ENCODE results near the gene RBMS3. TPM values are rescaled to one million over a fixed set of nuclear protein-coding genes. Genes with fewer than 3 reads are reported as not detected.

The RBMS3 gene
- total and polyA plus RNA-seq, 2 of the 13 experiments (the other 11 are each of a cell fraction or from before 2014, with no cell fraction given) = not detected

GRCh38 chr3:29544701-29545363 lies 264.0 kb downstream of the RBMS3 start (continued):
- TF ChIP-seq MYPOP (CRISPR knock-in tag; IDR thresholded peaks at IDR 0.05) (no peak), MBD4 (IDR thresholded peaks at IDR 0.05; ENCODE audit: borderline replicate concordance, low read length) (no peak), STAG1 (CRISPR knock-in tag; IDR thresholded peaks at IDR 0.05) (no peak), ZNF432 (CRISPR knock-in tag; IDR thresholded peaks at IDR 0.05; ENCODE audit: borderline replicate concordance) (no peak), ZFY (CRISPR knock-in tag; IDR thresholded peaks at IDR 0.05) (no peak), RAD21 (CRISPR knock-in tag; IDR thresholded peaks at IDR 0.05) (no peak), ZNF414 (CRISPR knock-in tag; IDR thresholded peaks at IDR 0.05) (no peak), GTF3A (CRISPR knock-in tag; conservative IDR thresholded peaks at IDR 0.05) (no peak), PREB (CRISPR knock-in tag; IDR thresholded peaks at IDR 0.05) (no peak)

GRCh38 chr3:29545615-29546014 lies 264.7 kb downstream of the RBMS3 start:
- intact Hi-C loops (cut with micrococcal nuclease; ENCODE audit: unreplicated experiment) = no loop called here
- in situ Hi-C loops (cut with HindIII; ENCODE audit: extremely low pct_ligation_motif_present, low pct_unique_long_range_greater_than_20kb) = no loop called here
- TF ChIP-seq ZFP1 (CRISPR knock-in tag; IDR thresholded peaks at IDR 0.05) (no peak), HNF1A (IDR thresholded peaks at IDR 0.05; ENCODE audit: low read depth) (no peak), HNF1A (CRISPR knock-in tag; IDR thresholded peaks at IDR 0.05; ENCODE audit: borderline replicate concordance) (no peak), BCL3 (CRISPR knock-in tag; IDR thresholded peaks at IDR 0.05) (no peak), ZNF780A (CRISPR knock-in tag; IDR thresholded peaks at IDR 0.05) (no peak)

More at GRCh38 chr3:29545615-29546014, 264.7 kb downstream of the RBMS3 start:
- POLR2A ChIA-PET = no interaction called here
- CTCF ChIA-PET (ENCODE audit: low intra/inter-chr PET ratio, low total read pairs) = no interaction called here
- Histone ChIP-seq H3K79me2 (ENCODE audit: insufficient read depth, low read length) (no peaks in the 10 kb centered on the region), H3K27me3 (ENCODE audit: control insufficient read depth in 1 of 2, insufficient read depth in 2 of 2, low read length in 2 of 2) (no peaks in the 10 kb centered on the region), H3K9ac (ENCODE audit: insufficient read depth, low read depth, low read length) (no peak overlapping the region), H3K36me3 (replicated peaks in 1 of 2; ENCODE audit: control insufficient read depth in 1 of 2, insufficient read depth in 2 of 2, low read length in 2 of 2) (no peaks in the 10 kb centered on the region), H3K4me1 (ENCODE audit: insufficient read depth, low read length) (no peaks in the 10 kb centered on the region), H4K20me1 (ENCODE audit: insufficient read depth, low read length) (no peaks in the 10 kb centered on the region), H3K27ac (ENCODE audit: extremely low read length, insufficient read depth, low read length) (no peak overlapping the region), H3K4me3 (replicated peaks in 1 of 3; ENCODE audit: insufficient read depth in 1 of 3, low read depth in 2 of 3, low read length in 3 of 3) (no peak overlapping the region), H3K9me3 (ENCODE audit: low read length) (no peaks in the 10 kb centered on the region), H3K4me2 (ENCODE audit: low read depth, low read length) (no peak overlapping the region), H2AFZ (ENCODE audit: low read length) (no peak overlapping the region)
- DNase-seq (ENCODE audit: low spot score) = no peak
- FAIRE-seq = no peak
- no TSS peak for BruUV-seq (replicated peaks)
- ATAC-seq = no peak
